ENCODE data around the gene PLXND1. TPM values are rescaled to one million over a fixed set of nuclear protein-coding genes. Genes with fewer than 3 reads are reported as not detected.
"Not testable (repeated sequence)": the region's sequence is repeated elsewhere in the genome, so short reads cannot be mapped to it uniquely, and the experiment has no call there.

PLXND1 gene, protein sequence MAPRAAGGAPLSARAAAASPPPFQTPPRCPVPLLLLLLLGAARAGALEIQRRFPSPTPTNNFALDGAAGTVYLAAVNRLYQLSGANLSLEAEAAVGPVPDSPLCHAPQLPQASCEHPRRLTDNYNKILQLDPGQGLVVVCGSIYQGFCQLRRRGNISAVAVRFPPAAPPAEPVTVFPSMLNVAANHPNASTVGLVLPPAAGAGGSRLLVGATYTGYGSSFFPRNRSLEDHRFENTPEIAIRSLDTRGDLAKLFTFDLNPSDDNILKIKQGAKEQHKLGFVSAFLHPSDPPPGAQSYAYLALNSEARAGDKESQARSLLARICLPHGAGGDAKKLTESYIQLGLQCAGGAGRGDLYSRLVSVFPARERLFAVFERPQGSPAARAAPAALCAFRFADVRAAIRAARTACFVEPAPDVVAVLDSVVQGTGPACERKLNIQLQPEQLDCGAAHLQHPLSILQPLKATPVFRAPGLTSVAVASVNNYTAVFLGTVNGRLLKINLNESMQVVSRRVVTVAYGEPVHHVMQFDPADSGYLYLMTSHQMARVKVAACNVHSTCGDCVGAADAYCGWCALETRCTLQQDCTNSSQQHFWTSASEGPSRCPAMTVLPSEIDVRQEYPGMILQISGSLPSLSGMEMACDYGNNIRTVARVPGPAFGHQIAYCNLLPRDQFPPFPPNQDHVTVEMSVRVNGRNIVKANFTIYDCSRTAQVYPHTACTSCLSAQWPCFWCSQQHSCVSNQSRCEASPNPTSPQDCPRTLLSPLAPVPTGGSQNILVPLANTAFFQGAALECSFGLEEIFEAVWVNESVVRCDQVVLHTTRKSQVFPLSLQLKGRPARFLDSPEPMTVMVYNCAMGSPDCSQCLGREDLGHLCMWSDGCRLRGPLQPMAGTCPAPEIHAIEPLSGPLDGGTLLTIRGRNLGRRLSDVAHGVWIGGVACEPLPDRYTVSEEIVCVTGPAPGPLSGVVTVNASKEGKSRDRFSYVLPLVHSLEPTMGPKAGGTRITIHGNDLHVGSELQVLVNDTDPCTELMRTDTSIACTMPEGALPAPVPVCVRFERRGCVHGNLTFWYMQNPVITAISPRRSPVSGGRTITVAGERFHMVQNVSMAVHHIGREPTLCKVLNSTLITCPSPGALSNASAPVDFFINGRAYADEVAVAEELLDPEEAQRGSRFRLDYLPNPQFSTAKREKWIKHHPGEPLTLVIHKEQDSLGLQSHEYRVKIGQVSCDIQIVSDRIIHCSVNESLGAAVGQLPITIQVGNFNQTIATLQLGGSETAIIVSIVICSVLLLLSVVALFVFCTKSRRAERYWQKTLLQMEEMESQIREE (N-terminal part only)
- 51.3 and 63.2 TPM in 2 replicates for total RNA-seq (2014; rRNA removed)
- 73.0 TPM for polyA plus RNA-seq (2012)

DNA sequence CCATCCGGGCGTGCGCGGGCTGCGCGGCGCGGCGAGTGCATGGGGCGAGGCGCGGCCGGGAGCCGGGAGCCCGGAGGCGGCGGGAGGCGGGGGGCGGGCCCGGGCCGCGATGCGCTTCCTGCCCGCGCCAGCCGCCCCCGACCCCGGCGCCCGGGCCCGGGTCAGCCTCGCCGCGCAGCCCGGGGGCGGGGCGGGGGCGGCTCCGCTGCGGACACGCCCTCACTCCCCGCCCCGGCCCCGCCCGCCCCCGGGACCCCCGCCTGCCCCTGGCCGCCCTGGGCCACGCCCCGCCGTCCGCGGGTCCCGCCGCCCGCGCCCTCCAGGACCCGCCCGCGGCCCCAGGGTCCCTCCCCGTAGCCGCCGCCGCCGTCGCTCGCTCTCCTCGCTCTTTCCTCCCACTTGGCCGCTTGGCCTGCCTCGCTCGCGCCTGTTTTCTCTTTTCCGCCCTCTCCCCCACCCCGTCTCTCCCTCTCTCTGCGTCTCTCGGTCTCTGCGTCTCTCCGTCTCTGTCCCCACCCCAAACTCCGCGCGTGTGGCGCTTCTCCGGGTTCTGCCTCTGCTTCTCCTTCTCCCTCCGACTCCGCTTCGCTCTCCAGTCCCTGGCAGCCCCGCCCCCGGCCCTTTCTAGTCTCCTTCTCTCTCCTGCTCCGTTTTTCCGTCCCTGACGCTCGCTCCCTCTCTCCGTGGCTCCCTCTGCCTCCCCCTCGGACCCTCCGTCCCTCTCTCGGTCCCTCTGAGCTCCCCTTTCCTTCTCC lies at the start of gene PLXND1:
PLXND1 (minus strand) TSS at position 41 of the 755 bp plus-strand sequence; CDS start at position 4, 37 bp downstream.
- DNase-seq (ENCODE audit: low read depth) = no peak

DNA sequence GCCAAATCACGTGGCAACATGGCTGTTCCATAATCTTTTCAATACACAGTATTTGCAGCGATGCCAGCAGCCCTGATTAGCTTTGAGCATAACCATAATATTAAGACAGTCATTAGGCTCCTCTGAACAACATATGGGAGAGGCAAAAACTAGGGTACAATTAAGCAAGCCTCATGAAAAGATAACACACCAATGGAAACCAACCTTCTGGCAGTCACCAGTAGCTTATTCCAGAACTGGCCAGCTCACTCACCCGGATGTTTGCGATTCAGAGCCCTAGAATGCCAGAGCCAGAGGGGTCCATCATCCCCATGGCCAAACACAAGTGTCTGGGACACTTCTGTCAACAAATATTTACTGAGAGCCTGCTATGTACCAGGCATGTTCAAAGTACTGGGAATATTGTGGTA lies 48.8 kb upstream of the PLXND1 start:
- no peak for DNase-seq (ENCODE audit: low read depth)

DNA sequence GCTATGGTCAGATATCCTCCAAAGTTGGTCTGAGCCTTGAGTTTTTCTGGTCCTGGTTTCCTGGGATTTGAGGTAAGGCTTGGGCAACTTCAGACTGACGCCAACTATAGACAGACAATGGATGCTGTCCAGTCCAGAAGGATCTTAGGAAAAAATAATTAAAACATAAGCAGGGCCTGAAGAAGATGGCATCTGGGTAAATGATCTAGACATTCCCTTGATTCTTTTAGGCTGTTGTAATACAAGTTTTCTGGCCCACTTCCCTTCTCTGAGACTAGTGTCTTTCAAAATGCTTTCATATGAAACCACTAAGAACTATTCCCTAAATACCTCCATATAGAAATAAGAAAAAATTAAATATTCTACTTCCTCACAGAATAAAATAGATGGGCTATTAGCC lies 47.7 kb upstream of the PLXND1 start:
- DNase-seq (ENCODE audit: low read depth) = peak; percentile 15

GRCh38 chr3:129653019-129653418 lies 46.5 kb upstream of the PLXND1 start:
- DNase-seq (ENCODE audit: low read depth) = no peak

DNA sequence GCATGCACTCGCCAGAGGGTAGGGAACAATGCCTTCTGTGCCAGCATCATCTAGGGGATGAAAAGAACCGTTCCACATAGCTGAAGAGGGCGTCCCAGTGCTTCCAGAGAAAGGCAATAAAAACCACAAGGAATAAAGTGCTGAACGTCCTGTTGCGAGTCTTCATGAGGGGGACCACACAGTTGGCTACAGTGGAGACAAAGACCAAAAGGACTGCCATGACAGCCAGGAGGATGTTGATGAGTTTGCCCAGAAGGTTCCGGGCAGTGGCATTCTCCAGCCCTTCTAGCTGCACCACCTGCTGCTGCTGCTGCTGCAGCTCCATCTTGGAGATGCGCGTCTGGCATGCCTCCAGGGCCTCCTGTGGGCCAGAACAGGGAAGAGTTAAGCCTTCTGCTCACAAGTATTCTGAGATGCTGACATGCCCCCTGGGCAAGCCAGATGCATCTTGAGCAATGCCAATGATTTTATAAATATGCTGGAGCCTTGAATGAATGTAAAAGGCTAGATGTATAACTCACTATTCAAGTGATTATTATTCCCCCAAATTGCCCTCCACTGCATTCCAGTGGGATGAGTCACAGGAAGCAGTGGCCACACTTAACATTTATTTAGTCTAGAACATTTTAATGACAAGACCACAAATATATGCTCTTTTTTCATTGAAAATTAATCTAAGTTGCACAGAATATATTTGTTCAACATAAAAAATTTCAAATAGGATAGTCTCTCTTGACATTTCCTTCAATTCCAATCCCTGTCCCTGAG lies 45.1 kb upstream of the PLXND1 start:
- DNase-seq (ENCODE audit: low read depth) = peak; percentile 88

GRCh38 chr3:129650256-129650872 lies 43.9 kb upstream of the PLXND1 start:
- peak; percentile 69 for DNase-seq (ENCODE audit: low read depth)

DNA sequence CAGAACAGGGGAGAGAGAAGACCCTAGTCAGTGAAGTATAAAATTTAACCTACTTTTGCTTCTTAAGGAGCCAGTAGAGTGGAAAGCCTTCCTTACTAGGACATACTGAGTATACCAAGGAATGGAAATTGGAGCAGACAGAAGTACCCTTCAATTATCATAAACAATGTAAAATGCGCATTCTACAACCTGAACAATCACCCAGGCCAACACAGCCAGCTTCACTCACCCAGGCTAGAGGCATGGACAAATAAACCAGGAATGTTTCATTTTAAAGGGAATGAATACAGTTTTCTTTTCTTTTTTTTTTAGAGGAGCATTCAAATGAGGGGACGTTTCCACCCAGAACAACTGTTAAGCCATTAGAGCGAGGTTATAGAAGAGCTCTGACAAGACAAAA lies 41.9 kb upstream of the PLXND1 start:
- DNase-seq (ENCODE audit: low read depth) = no peak

DNA sequence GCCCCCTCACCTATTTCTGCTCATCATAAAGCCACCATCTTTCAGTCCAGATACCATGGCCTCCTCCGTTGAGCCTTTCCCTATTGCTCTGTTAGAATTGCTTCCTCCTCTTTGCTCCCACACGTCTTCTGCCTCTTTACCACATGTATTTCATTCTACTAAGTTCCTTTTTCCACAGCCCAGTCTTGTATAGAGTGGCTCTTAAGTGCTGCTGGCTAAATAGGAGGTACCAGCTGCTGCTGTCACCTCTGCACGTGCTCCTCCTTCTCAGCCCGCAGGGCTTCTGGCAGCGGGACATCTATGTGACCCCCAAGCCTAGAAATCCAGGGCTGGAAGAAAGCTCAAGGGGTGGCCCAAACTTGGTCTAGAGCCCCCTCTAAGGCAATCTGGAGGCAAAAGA lies 38.8 kb upstream of the PLXND1 start:
- DNase-seq (ENCODE audit: low read depth) = no peak

- DNase-seq (ENCODE audit: low read depth) = no peak
Measured at GRCh38 chr3:129644836-129645235, 38.4 kb upstream of the PLXND1 start.

DNA sequence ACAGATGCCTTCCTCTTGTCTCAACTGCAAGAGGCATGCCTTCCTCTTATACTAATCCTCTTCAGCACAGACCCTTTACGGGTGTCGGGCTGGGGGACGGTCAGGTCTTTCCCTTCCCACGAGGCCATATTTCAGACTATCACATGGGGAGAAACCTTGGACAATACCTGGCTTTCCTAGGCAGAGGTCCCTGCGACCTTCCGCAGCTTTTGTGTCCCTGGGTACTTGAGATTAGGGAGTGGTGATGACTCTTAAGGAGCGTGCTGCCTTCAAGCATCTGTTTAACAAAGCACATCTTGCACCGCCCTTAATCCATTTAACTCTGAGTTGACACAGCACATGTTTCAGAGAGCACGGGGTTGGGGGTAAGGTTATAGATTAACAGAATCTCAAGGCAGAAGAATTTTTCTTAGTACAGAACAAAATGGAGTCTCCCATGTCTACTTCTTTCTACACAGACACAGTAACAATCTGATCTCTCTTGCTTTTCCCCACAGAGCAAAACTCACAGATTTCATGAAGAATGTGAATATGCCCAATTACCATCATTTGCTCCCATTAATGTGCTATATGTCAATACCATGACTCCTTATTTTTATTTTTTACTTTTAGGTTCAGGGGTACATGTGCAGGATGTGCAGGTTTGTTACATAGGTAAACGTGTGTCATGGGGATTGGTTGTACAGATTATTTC lies 35.2 kb upstream of the PLXND1 start:
- not testable (repeated sequence) for DNase-seq (ENCODE audit: low read depth)

GRCh38 chr3:129640985-129641384 lies 34.5 kb upstream of the PLXND1 start:
- not testable (repeated sequence) for DNase-seq (ENCODE audit: low read depth)

DNA sequence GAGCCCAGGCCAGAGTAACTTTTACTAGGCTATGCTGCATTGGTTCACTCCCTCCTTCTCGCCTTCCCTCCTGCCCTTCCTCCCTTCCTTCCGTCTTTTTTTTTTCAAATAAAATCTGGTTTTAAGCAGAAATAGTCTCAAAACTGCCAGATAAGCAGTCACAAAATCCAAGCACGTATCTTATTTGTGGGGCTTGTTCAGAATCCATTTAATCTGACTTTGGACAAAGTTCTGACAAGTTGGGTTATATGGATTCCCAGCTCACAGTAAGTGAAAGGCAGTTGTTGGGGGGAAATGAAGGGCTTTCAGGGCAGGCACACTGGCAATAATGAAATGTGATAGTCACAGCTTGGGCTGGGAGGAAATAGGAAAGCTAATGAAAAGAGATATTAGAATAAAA lies 32.0 kb upstream of the PLXND1 start:
- DNase-seq (ENCODE audit: low read depth) = no peak

GRCh38 chr3:129636082-129636481 lies 29.6 kb upstream of the PLXND1 start:
- no peak for DNase-seq (ENCODE audit: low read depth)

- no peak for DNase-seq (ENCODE audit: low read depth)
Measured at GRCh38 chr3:129635656-129636055, 29.2 kb upstream of the PLXND1 start.

- DNase-seq (ENCODE audit: low read depth) = no peak
Measured at GRCh38 chr3:129633751-129634481, 27.4 kb upstream of the PLXND1 start.

DNA sequence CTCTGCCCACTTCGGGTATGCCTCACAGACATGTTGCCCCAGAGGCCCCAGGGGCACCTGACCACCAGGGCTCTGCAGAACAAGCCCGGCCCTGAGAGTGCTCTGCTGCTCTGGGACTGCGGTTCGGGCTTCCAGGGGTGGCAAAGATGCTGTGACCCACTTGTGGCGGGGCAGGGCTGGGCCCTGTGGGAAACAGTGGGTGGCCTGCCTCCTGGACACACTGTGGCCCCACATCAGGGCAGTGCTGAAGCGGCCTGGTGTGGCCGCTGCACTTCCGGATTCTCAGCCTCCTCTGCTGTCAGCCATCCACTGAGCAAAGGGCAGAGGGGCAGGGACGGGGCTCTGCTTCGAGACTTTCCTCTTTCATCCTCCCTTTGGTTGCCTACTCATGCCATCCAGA lies 26.5 kb upstream of the PLXND1 start:
- DNase-seq (ENCODE audit: low read depth) = no peak

DNA sequence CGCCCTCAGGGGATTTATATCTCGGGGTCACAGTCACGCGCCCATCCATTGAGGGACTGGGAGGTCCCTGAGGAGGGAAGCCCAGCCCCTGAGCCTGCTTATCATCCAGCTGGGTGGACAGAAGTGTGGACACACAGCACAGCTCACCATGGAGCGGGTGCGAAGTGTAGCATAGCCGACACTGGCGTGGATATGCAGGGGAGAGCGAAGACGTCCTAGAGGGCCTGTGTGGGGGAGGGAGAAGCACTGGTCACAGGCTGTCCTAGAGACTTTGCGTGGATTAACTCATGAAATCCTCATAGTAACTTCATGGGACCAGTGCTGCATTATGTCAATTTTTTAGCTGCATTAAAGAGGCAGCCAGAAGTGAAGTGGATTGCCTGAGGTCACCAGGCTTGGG lies 26.1 kb upstream of the PLXND1 start:
- DNase-seq (ENCODE audit: low read depth) = no peak

DNA sequence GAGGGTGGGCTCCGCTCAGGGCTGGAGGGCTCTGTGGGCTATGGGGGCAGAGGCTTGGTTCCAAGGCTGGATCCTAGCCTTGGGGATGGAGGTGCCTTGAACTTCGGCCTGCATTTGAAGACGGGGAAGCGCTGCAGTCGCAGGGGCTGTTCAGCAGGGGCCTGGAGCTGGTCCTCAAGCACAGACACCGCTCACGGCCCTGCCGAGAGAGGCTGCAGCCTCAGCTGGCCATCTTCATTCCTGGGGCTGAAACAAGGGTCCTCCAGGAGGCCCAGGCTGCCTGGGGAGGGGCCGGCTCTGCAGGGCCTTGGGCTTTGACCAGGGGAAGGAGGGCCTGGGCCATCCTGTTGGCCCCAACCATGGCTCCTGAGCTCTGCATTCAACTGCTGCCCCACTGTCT lies 25.6 kb upstream of the PLXND1 start:
- DNase-seq (ENCODE audit: low read depth) = no peak
